ENCODE measurements around the gene STARD13.
"Not testable (repeated sequence)": the region's sequence is repeated elsewhere in the genome, so short reads cannot be mapped to it uniquely, and the experiment has no call there.

Gene STARD13

GRCh38 chr13:33174931-33175330 is 110.6 kb downstream of the STARD13 start:
- no peak for DNase-seq (ENCODE audit: low read depth)

GRCh38 chr13:33174491-33174890 is 111.1 kb downstream of the STARD13 start:
- DNase-seq (ENCODE audit: low read depth) = no peak

DNA sequence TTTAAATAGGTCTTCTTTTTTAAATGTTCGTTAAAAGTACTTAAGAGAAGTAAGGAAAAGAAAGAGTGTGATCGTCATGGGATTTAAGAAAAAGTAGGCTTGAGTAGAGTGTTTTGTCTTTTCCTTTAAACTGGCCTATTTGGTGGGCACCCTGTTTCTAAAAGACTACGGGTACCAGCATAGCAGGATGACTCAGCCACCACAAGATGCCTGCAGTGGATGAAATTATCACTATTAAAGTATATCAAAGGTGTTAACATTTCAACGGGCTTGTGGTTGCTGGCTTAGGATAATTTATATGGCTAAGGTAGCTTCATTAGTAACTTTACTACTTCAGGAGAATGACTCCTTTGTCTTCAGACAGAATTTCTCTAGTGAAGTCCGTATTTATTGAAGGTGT is 112.6 kb downstream of the STARD13 start:
- DNase-seq (ENCODE audit: low read depth) = no peak

DNA sequence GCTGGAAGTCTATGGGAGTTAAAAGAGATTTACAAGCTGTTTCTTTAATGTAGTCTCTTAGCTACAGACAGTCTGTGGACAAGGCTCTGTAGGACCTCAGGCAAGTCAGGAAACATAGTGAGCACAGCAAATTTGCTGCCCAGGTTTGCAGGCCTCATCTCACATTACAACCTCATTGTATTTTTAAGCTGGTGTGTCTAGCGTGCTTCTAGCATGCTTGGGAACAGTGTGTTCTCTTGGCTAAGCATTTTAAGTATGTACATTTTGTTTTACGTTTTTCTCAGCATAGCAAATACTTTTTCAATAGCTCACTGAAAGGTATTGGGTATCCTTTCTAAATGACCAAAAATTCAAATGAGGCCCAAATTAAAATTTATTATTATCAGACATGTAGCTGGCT is 113.2 kb downstream of the STARD13 start:
- DNase-seq (ENCODE audit: low read depth) = no peak

- no peak for DNase-seq (ENCODE audit: low read depth)
Measured at GRCh38 chr13:33169273-33169980, 116.1 kb downstream of the STARD13 start.

GRCh38 chr13:33168321-33168960 is 117.1 kb downstream of the STARD13 start:
- no peak for DNase-seq (ENCODE audit: low read depth)

- DNase-seq (ENCODE audit: low read depth) = no peak
Measured at GRCh38 chr13:33167491-33167890, 118.1 kb downstream of the STARD13 start.

- no peak for DNase-seq (ENCODE audit: low read depth)
Measured at GRCh38 chr13:33165787-33166186, 119.8 kb downstream of the STARD13 start.

GRCh38 chr13:33164331-33164730 is 121.2 kb downstream of the STARD13 start:
- no peak for DNase-seq (ENCODE audit: low read depth)

DNA sequence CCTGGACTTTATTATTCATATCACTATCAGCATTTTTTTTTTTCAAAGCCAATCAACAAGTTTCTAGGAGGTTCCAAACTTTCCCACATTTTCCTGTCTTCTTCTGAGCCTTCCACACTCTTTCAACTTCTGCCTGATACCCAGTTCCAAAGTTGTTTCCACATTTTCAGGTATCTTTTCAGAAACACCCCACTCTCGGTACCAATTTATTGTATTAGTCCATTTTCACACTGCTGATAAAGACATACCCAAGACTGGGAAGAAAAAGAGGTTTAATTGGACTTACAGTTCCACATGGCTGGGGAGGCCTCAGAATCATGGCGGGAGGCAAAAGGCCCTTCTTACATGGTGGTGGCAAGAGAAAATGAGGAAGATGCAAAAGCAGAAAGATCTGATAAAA is 122.8 kb downstream of the STARD13 start:
- DNase-seq (ENCODE audit: low read depth) = not testable (repeated sequence)

- DNase-seq (ENCODE audit: low read depth) = no peak
Measured at GRCh38 chr13:33158816-33159215, 126.7 kb downstream of the STARD13 start.

DNA sequence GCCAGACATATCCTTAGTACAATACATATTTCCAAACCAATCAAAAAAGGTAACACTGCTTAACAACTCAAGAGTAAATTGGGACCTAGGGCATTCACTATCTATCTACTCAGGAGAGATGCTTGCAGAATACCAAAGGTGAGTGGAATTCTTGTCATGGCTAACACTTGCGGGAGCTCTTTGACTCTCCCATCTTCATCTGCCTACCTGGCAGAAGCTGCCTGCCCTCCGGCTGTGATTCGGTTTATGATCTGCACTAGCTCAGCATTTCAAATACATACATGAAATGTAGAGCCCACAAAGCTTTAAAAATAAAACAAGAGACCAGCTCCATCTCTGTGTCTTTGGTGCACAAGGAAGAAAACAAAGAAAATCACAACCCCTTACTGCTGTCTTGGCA is 127.3 kb downstream of the STARD13 start:
- no peak for DNase-seq (ENCODE audit: low read depth)

- DNase-seq (ENCODE audit: low read depth) = no peak
Measured at GRCh38 chr13:33154911-33155310, 130.6 kb downstream of the STARD13 start.

GRCh38 chr13:33153421-33154404 is 131.8 kb downstream of the STARD13 start:
- DNase-seq (ENCODE audit: low read depth) = no peak

DNA sequence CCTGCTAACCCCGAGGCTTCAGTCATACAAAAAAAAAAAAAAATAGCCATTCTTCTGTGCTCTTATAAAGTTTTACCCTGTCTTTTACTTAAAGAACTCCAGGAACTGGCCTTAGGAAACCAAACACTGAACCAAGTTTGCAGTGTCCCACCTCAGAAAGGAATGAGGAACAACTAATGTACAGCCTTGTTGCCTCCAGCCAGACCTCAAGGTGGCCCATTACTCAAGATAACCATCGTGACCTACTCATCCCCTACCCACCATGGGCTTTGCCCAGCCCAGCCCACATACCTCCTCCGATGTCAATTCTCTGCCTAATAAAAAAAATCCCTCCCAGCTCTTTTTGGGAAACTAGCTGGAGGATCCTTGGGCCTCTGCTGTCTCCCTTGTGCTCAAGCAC is 133.2 kb downstream of the STARD13 start:
- DNase-seq (ENCODE audit: low read depth) = no peak

GRCh38 chr13:33150662-33151061 is 134.9 kb downstream of the STARD13 start:
- DNase-seq (ENCODE audit: low read depth) = no peak

DNA sequence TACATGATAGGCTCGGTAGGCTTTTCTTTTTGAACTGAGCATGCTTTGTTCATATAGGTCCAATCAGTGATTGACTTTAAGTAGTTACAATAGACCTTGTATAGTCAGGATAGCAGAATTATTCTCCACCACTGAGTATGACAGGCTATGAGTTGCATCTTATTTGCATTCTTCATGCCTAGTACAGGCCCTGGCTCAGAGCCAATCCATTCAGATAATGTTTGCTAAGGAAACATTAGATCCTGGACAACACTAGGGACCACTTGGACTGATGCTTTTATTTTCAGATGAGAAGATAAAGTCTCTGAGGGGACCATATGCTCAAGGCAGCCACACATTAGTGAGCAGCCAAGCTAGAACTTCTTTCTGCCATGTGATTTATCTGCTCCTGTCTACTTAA is 135.4 kb downstream of the STARD13 start:
- no peak for DNase-seq (ENCODE audit: low read depth)

DNA sequence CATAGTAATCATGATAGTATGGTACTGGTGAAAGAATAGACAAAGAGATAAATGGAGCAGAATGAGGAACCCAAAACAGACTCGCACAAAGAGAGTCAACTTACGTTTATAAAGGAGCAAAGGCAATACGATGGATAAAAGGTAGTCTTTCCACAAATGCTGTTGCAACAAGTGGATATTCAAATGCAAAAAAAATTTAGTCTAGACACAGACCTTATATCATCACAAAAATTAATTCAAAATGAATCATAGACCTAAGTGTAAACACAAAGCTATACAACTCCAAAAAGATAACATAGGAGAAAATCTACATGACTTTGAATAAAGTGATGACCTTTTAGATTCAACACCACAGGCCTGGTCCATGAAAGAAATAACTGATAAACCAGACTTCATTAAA is 137.7 kb downstream of the STARD13 start:
- no peak for DNase-seq (ENCODE audit: low read depth)

- DNase-seq (ENCODE audit: low read depth) = no peak
Measured at GRCh38 chr13:33146843-33147611, 138.5 kb downstream of the STARD13 start.

GRCh38 chr13:33145667-33146066 is 139.9 kb downstream of the STARD13 start:
- no peak for DNase-seq (ENCODE audit: low read depth)

DNA sequence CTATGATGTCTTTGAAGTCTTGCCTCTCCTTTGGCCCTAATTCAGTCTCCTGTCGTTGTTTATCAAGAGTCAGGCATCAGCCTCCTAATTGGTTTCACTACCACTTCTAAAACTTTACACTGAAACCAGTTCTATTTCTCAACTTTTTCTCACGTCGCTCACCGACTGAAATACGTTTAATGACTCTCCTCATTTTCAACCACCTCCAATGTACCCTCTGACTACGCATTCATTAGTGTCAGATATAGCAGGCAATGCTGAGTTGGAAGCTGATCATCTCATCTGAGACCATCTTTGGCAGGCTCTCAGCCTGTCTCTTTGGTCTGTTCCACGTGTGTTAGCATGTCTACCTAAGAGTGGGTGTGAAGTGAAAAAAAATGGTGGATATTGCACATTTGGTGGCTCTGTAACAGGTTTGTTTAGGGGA is 141.2 kb downstream of the STARD13 start:
- DNase-seq (ENCODE audit: low read depth) = no peak
